MCF 10A (cell line): Measurements from ENCODE around the gene ABCC1. TPM values are rescaled to one million over a fixed set of nuclear protein-coding genes. Genes with fewer than 3 reads are reported as not detected.
A peak's percentile ranks its signal among the peaks of the same experiment; 100 is the strongest.

Experiments
- BruUV-seq: library from RNA; stranded (reverse); fragments of 400-500 nt; replicated peaks from 2 replicates; lab custom pipeline; 2021; lab: Mats Ljungman, UMichigan
- CTCF ChIA-PET: fragments of 300-600 bp; sonication (Branson Sonifier 250); formaldehyde crosslinking; extraction: SDS; loops from one replicate; lab custom pipeline; 2021; ENCODE audit warnings: antibody characterized with exemption, inconsistent platforms; lab: Yijun Ruan, JAX
- POLR2A ChIA-PET: fragments of 300-600, 350-650 bp; sonication (Branson Sonifier 250); formaldehyde crosslinking; extraction: SDS; loops from one replicate; lab custom pipeline; 2020; ENCODE audit warnings: antibody characterized with exemption, inconsistent platforms; lab: Yijun Ruan, JAX
- DNase-seq: peaks from one replicate; pipeline ENCODE4 v3.0.0-alpha.2; 2018; ENCODE audit not compliant: unreplicated experiment
- H3K27ac Mint-ChIP-seq: one replicate; pipeline ENCODE4 v1.8.0; 2022; ENCODE audit warnings: mild to moderate bottlenecking, low read depth, mixed read lengths; ENCODE audit not compliant: unreplicated experiment
- H3K27me3 Mint-ChIP-seq: one replicate; pipeline ENCODE4 v1.8.0; 2022; ENCODE audit warnings: mixed read lengths; ENCODE audit not compliant: insufficient read depth, unreplicated experiment
- H3K36me3 Mint-ChIP-seq: one replicate; pipeline ENCODE4 v1.8.0; 2022; ENCODE audit warnings: mild to moderate bottlenecking, moderate library complexity, mixed read lengths; ENCODE audit not compliant: insufficient read depth, unreplicated experiment
- H3K4me1 Mint-ChIP-seq: one replicate; pipeline ENCODE4 v1.8.0; 2022; ENCODE audit warnings: mixed read lengths; ENCODE audit not compliant: insufficient read depth, unreplicated experiment
- H3K4me3 Mint-ChIP-seq: one replicate; pipeline ENCODE4 v1.8.0; 2022; ENCODE audit warnings: mild to moderate bottlenecking, moderate library complexity, mixed read lengths; ENCODE audit not compliant: unreplicated experiment
- H3K9me3 Mint-ChIP-seq: one replicate; pipeline ENCODE4 v1.8.0; 2022; ENCODE audit warnings: mixed read lengths; ENCODE audit not compliant: unreplicated experiment
- intact Hi-C: fragments of 100-400 bp; cut with micrococcal nuclease; formaldehyde crosslinking; loops from 2 replicates; pipeline ENCODE4 v1.14.1; 2022
- total RNA-seq: library from RNA; stranded (reverse); gene quantifications from 2 replicates; pipeline ENCODE4 v1.2.3, GENCODE V29; 2022
- TF ChIP-seq, protein P1 (sequence below): fragments of 200-600 bp; IDR thresholded peaks from one replicate; pipeline ENCODE4 v1.8.0; 2022; ENCODE audit warnings: antibody characterized with exemption, mild to moderate bottlenecking; ENCODE audit not compliant: unreplicated experiment

Gene ABCC1
- total RNA-seq, 1 experiment from 2014 or later: 72.5 TPM

DNA sequence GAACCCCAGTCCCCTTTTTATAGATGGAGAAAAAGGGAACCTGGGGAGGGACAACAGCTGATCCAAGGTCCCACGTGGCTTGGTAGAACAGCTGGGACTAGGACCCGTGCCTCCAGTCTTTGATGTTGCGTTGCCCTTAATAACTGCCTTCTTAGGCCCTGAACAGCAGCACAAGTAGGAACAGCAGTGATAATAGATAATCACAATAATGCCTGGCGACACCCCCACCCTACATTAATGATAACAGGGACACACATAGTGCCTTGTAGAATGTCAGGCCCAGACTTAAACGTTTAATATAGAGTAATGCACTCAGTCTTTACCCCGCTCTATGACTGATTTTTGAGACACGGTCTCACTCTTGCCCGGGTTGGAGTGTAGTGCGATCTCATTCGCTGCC lies 177.5 kb downstream of the ABCC1 start:
- BruUV-seq: no TSS peak
- ChIA-PET POLR2A (interaction anchor here (1.6 kb wide), 1 partner anchor 252 kb away, joined by 5 read pairs; no protein-coding TSS in a partner anchor), CTCF (interaction anchor here (0.6 to 3.1 kb wide), 27 partner anchors 8 to 638 kb away, joined by 3 to 66 read pairs (median 4); no protein-coding TSS in a partner anchor)
- TF ChIP-seq, protein P1, sequence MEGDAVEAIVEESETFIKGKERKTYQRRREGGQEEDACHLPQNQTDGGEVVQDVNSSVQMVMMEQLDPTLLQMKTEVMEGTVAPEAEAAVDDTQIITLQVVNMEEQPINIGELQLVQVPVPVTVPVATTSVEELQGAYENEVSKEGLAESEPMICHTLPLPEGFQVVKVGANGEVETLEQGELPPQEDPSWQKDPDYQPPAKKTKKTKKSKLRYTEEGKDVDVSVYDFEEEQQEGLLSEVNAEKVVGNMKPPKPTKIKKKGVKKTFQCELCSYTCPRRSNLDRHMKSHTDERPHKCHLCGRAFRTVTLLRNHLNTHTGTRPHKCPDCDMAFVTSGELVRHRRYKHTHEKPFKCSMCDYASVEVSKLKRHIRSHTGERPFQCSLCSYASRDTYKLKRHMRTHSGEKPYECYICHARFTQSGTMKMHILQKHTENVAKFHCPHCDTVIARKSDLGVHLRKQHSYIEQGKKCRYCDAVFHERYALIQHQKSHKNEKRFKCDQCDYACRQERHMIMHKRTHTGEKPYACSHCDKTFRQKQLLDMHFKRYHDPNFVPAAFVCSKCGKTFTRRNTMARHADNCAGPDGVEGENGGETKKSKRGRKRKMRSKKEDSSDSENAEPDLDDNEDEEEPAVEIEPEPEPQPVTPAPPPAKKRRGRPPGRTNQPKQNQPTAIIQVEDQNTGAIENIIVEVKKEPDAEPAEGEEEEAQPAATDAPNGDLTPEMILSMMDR: no peak
- DNase-seq: no peak
- peaks cover 14% of the 10 kb centered on the region for H3K9me3 Mint-ChIP-seq
- H3K27ac Mint-ChIP-seq: no peak overlapping the region
- no peak overlapping the region for H3K4me3 Mint-ChIP-seq
- no peaks in the 10 kb centered on the region for H3K4me1 Mint-ChIP-seq
- H3K36me3 Mint-ChIP-seq: peaks cover 70% of the 10 kb centered on the region
- intact Hi-C loops: loop anchor here (1.0 to 5.0 kb wide), 3 partner anchors 252 to 360 kb away; no protein-coding TSS in a partner anchor
- no peaks in the 10 kb centered on the region for H3K27me3 Mint-ChIP-seq

- H3K36me3 Mint-ChIP-seq: peaks cover 74% of the 10 kb centered on the region
These were observed 178.2 kb downstream of the ABCC1 start for GRCh38 chr16:16127469-16128116.

GRCh38 chr16:16131204-16131603 lies 181.8 kb downstream of the ABCC1 start:
- DNase-seq: no peak
- Mint-ChIP-seq H3K36me3 (peaks cover 75% of the 10 kb centered on the region), H3K27ac (no peak overlapping the region)

More at GRCh38 chr16:16127469-16128116, 178.2 kb downstream of the ABCC1 start:
- Mint-ChIP-seq H3K4me1 (no peaks in the 10 kb centered on the region), H3K27me3 (no peaks in the 10 kb centered on the region), H3K27ac (no peak overlapping the region), H3K4me3 (no peak overlapping the region), H3K9me3 (peaks cover 14% of the 10 kb centered on the region)
- BruUV-seq: no TSS peak
- ChIA-PET CTCF (interaction anchor here (0.6 to 3.1 kb wide), 40 partner anchors 9 to 736 kb away, joined by 3 to 66 read pairs (median 3); no protein-coding TSS in a partner anchor), POLR2A (interaction anchor here (0.7 to 1.6 kb wide), 3 partner anchors 247 to 301 kb away, joined by 3 to 5 read pairs (median 4); no protein-coding TSS in a partner anchor)
- TF ChIP-seq, protein P1: peak; percentile 78
- peak; percentile 74 for DNase-seq
- intact Hi-C loops: loop anchor here (1.0 to 5.0 kb wide), 3 partner anchors 252 to 361 kb away; no protein-coding TSS in a partner anchor

More at GRCh38 chr16:16131204-16131603, 181.8 kb downstream of the ABCC1 start:
- Mint-ChIP-seq H3K27me3 (no peaks in the 10 kb centered on the region), H3K9me3 (no peaks in the 10 kb centered on the region), H3K4me1 (no peaks in the 10 kb centered on the region), H3K4me3 (no peak overlapping the region)
- TF ChIP-seq, protein P1: no peak
- CTCF ChIA-PET: interaction anchor here (0.7 kb wide), 2 partner anchors 231 to 367 kb away, joined by 3 to 4 read pairs; no protein-coding TSS in a partner anchor
- POLR2A ChIA-PET: interaction anchor here (0.9 kb wide), 1 partner anchor 9 kb away, joined by 3 read pairs; no protein-coding TSS in a partner anchor
- intact Hi-C loops: no loop called here
- no TSS peak for BruUV-seq
